ENCODE results near the gene LCN12.

LCN12 gene

DNA sequence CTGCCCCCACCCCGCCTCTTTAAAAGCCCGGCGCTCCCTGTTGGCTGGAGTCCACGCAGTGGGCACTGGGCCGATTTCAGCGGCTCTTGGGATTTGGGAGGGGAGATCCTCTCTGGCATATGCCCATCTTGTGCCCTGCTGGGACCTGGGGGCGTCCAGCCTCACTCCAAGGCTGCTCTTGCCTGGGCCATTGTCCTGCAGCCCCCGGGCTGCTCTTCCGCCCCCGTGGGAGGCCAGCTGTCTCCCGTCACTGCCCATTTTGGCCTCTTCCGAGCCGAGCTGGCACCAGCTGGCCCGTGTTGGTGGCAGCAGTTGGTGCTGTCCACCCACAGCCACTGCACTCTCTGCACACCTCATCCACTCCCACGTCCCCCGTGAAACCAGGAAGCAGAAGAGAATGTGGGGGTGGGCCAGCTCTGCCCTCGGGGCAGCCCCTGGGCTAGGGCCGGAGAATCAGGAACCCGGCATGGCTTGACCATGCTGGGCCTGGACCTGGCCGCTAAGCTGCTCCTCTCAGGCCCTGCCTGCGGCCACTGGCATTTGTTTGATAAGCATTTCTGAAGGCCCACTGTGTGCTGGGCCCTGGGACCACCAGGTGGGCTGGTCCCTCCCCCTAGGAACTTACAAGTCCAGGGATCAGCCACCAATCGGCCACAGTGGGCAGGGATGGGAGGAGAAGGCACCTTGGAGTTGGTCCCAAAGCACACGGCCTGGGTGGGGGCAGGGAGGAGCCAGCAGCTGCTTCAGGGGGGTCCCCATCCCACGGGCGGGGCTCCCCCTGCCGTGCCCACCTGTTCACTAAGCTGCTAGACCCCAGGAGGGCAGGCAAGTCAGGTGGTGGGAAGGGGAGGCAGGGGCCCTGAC, 4.8 kb upstream of the LCN12 start:
- Histone ChIP-seq H3K79me1 (replicated peaks; ENCODE audit: low read length, poor library complexity, severe bottlenecking) (peaks cover 3% of the 10 kb centered on the region), H4K8ac (ENCODE audit: low read length) (no peak overlapping the region), H4K91ac (ENCODE audit: low read length) (no peak overlapping the region), H3K9me3 (ENCODE audit: control insufficient read depth, low read length) (no peaks in the 10 kb centered on the region), H3K4me3 (ENCODE audit: insufficient read depth in 1 of 2, low read depth in 1 of 2, low read length in 2 of 2) (peak overlapping the region in 1 of 2 experiments; percentile 30), H3K18ac (ENCODE audit: low read depth in 1 of 2, low read length in 2 of 2) (no peak overlapping the region), H3K4me1 (ENCODE audit: control insufficient read depth, insufficient read depth, low read depth, low read length) (peaks cover 39% of the 10 kb centered on the region), H3K27ac (ENCODE audit: low read length, poor library complexity, severe bottlenecking) (no peak overlapping the region), H3K4me2 (ENCODE audit: low read length, poor library complexity, severe bottlenecking) (no peak overlapping the region), H2BK5ac (ENCODE audit: low read depth, low read length, poor library complexity, severe bottlenecking) (no peak overlapping the region), H3K14ac (ENCODE audit: low read length in 2 of 2) (no peak overlapping the region), H2BK120ac (ENCODE audit: low read depth, low read length) (no peak overlapping the region), H2AFZ (ENCODE audit: low read depth, low read length) (no peak overlapping the region), H2BK12ac (ENCODE audit: low read length in 2 of 2) (peak overlapping the region in 1 of 2 experiments; percentile 57), H2AK5ac (ENCODE audit: low read length, severe bottlenecking) (no peak overlapping the region), H2BK15ac (ENCODE audit: low read depth, poor library complexity, severe bottlenecking) (no peak overlapping the region), H3K9ac (ENCODE audit: low read length) (no peak overlapping the region), H3K23ac (ENCODE audit: low read length in 2 of 2) (no peak overlapping the region), H3K36me3 (ENCODE audit: control insufficient read depth in 1 of 2, insufficient read depth in 2 of 2, low read depth in 1 of 2, low read length in 2 of 2) (peaks cover 7 to 17% of the 10 kb centered on the region in 2 experiments), H3K4ac (ENCODE audit: low read depth in 1 of 2, low read length in 2 of 2) (no peak overlapping the region), H3K27me3 (ENCODE audit: control insufficient read depth in 1 of 2, insufficient read depth in 1 of 2, low read length in 2 of 2) (no peaks in the 10 kb centered on the region)
- DNase-seq, result no peak
- WGBS, result 82% methylated on average over 21 of the region's 26 CpGs

DNA sequence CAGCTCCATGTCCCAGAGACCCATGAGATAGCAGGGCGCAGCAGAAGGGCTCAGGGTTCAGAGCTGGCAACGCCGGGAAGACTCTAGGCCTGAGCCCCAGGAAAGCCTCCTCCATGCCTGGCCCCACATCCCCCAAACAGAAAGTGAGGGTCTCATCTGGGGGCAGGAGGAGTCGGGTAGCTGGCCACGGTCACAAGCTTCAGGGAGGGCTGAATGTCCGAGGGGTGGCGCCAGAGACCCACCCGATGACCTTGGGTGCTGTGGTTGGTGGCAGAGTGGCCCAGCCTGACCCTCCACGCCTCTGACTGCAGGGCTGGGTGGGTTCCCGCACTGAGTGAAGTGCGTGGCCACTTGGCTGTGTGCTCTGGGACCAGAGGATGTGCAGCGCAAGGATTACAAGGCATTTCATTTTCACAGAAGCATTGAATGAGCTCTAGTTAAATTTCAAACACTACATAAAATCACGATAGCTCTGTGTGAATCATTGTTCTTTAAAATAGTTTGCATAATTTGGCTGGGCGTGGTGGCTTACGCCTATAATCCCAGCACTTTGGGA, 4.0 kb upstream of the LCN12 start:
- no peaks in the 10 kb centered on the region for H3K79me1 ChIP-seq (replicated peaks; ENCODE audit: low read length, poor library complexity, severe bottlenecking)
- no peaks in the 10 kb centered on the region for H3K27me3 ChIP-seq (ENCODE audit: control insufficient read depth in 1 of 2, insufficient read depth in 1 of 2, low read length in 2 of 2)
- no peak overlapping the region for H2AFZ ChIP-seq (ENCODE audit: low read depth, low read length)
- H2BK15ac ChIP-seq (ENCODE audit: low read depth, poor library complexity, severe bottlenecking), result no peak overlapping the region
- H3K4me3 ChIP-seq (ENCODE audit: insufficient read depth in 1 of 2, low read depth in 1 of 2, low read length in 2 of 2), result no peak overlapping the region
- H3K4me1 ChIP-seq (ENCODE audit: control insufficient read depth, insufficient read depth, low read depth, low read length), result peaks cover 31% of the 10 kb centered on the region
- no peak overlapping the region for H3K4ac ChIP-seq (ENCODE audit: low read depth in 1 of 2, low read length in 2 of 2)
- no peak overlapping the region for H4K91ac ChIP-seq (ENCODE audit: low read length)
- H2BK5ac ChIP-seq (ENCODE audit: low read depth, low read length, poor library complexity, severe bottlenecking), result no peak overlapping the region
- no peak overlapping the region for H2AK5ac ChIP-seq (ENCODE audit: low read length, severe bottlenecking)
- H3K23ac ChIP-seq (ENCODE audit: low read length in 2 of 2), result no peak overlapping the region
- no peak overlapping the region for H3K14ac ChIP-seq (ENCODE audit: low read length in 2 of 2)
- no peak overlapping the region for H3K4me2 ChIP-seq (ENCODE audit: low read length, poor library complexity, severe bottlenecking)
- no peak overlapping the region for H3K9ac ChIP-seq (ENCODE audit: low read length)
- peaks cover 0 to 9% of the 10 kb centered on the region in 2 experiments for H3K36me3 ChIP-seq (ENCODE audit: control insufficient read depth in 1 of 2, insufficient read depth in 2 of 2, low read depth in 1 of 2, low read length in 2 of 2)
- H4K8ac ChIP-seq (ENCODE audit: low read length), result no peak overlapping the region
- DNase-seq, result peak; percentile 23
- no peaks in the 10 kb centered on the region for H3K9me3 ChIP-seq (ENCODE audit: control insufficient read depth, low read length)
- no peak overlapping the region for H3K18ac ChIP-seq (ENCODE audit: low read depth in 1 of 2, low read length in 2 of 2)
- H3K27ac ChIP-seq (ENCODE audit: low read length, poor library complexity, severe bottlenecking), result no peak overlapping the region
- no peak overlapping the region for H2BK120ac ChIP-seq (ENCODE audit: low read depth, low read length)
- peak overlapping the region in 1 of 2 experiments; percentile 24 for H2BK12ac ChIP-seq (ENCODE audit: low read length in 2 of 2)
- WGBS, result 63% methylated on average over 13 of the region's 15 CpGs

GRCh38 chr9:136949239-136949816, 2.7 kb upstream of the LCN12 start:
- Histone ChIP-seq H4K8ac (ENCODE audit: low read length) (peak overlapping the region; percentile 62), H3K27ac (ENCODE audit: low read length, poor library complexity, severe bottlenecking) (no peak overlapping the region), H3K4ac (ENCODE audit: low read depth in 1 of 2, low read length in 2 of 2) (no peak overlapping the region), H2BK5ac (ENCODE audit: low read depth, low read length, poor library complexity, severe bottlenecking) (no peak overlapping the region), H2BK12ac (ENCODE audit: low read length in 2 of 2) (peak overlapping the region in 1 of 2 experiments; percentile 59), H3K4me2 (ENCODE audit: low read length, poor library complexity, severe bottlenecking) (peak overlapping the region; percentile 60), H3K9me3 (ENCODE audit: control insufficient read depth, low read length) (no peaks in the 10 kb centered on the region), H3K36me3 (ENCODE audit: control insufficient read depth in 1 of 2, insufficient read depth in 2 of 2, low read depth in 1 of 2, low read length in 2 of 2) (no peaks in the 10 kb centered on the region), H4K91ac (ENCODE audit: low read length) (peak overlapping the region; percentile 73), H3K9ac (ENCODE audit: low read length) (peak overlapping the region; percentile 22), H2AFZ (ENCODE audit: low read depth, low read length) (peak overlapping the region; percentile 89), H2AK5ac (ENCODE audit: low read length, severe bottlenecking) (no peak overlapping the region), H3K23ac (ENCODE audit: low read length in 2 of 2) (no peak overlapping the region), H3K27me3 (ENCODE audit: control insufficient read depth in 1 of 2, insufficient read depth in 1 of 2, low read length in 2 of 2) (peaks cover 0 to 8% of the 10 kb centered on the region in 2 experiments), H2BK120ac (ENCODE audit: low read depth, low read length) (peak overlapping the region; percentile 27), H3K14ac (ENCODE audit: low read length in 2 of 2) (no peak overlapping the region), H3K4me3 (ENCODE audit: insufficient read depth in 1 of 2, low read depth in 1 of 2, low read length in 2 of 2) (peak overlapping the region; percentile 67 to 72), H3K18ac (ENCODE audit: low read depth in 1 of 2, low read length in 2 of 2) (peak overlapping the region; percentile 9 to 63), H2BK15ac (ENCODE audit: low read depth, poor library complexity, severe bottlenecking) (no peak overlapping the region), H3K79me1 (replicated peaks; ENCODE audit: low read length, poor library complexity, severe bottlenecking) (no peaks in the 10 kb centered on the region), H3K4me1 (ENCODE audit: control insufficient read depth, insufficient read depth, low read depth, low read length) (peaks cover 29% of the 10 kb centered on the region)
- no peak for DNase-seq
- 32% methylated on average over 12 of the region's 22 CpGs for WGBS
